ENCODE measurements around the gene PRPF40A.

PRPF40A gene

DNA sequence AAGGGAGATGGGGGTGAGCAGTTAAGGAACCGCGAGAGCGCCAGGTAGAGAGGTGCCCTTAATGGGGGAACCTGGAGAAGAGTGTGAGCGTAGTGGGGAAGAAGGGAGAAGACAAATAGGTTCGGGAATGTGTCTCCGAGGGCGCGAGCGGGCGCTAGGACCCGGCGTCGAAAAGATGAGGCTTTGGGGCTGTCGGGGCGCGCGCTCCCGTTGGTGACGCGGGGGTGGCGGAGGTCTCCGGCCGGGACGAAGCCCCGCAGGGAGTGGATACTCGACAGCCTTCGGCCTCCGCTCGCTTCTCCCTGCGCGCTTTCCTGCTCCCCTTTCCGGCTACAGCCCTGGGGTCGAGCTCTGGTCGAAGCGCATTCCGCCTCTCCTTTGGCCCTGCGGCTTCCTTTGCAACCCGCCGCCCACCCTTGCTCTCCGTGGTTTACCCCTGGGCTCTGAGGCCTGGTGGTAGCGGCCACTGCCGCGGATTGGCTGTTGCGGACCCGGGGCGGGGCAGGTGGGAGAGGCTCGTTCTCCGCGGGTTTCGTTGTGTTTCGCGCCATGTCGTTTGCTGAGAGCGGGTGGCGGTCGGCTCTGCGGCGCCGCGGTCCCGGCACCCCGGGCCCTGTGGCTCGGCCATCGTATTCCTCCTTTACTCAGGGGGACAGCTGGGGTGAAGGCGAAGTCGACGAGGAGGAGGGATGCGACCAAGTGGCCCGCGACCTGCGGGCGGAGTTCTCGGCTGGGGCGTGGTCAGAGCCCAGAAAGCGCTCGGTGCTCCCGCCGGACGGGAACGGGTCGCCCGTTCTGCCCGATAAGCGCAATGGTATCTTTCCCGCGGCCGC, 1.0 kb upstream of the PRPF40A start, which contains the start of gene ARL6IP6:
Gene ARL6IP6 (plus strand): TSS at position 545 of the 833 bp plus-strand sequence. CDS start 5 bp downstream, at position 550.
- H3K36me3 ChIP-seq, result peaks cover 11% of the 10 kb centered on the region; the same call in 1 of the 2 replicates

DNA sequence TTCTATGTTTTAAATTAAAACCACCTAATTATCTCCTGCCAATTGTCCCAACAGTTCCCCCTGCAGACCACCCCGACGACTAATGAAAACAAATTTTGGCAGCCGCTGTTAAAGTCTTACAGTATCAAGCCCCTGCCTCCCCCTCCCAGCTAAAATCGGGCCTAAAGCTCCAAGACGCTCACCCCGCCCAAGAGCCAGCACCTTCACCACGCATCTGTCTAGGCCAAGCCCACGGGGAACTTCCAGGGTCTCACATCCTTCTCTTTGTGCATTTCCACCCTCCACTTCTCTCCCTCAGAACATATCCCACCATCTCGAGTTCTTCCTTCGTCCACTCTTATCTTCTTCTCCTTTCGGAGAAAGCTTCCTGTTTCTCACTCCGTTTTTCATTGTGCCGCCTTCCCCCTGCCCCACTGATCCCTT, 445 bp downstream of the PRPF40A start:
- Histone ChIP-seq H3K4me3 (ENCODE audit: low read depth, low read length) (peak overlapping the region; percentile 89), H3K9me3 (no peaks in the 10 kb centered on the region), H3K36me3 (peaks cover 13% of the 10 kb centered on the region; the same call in 1 of the 2 replicates), H3K4me1 (no peaks in the 10 kb centered on the region), H3K27me3 (no peaks in the 10 kb centered on the region)
- DNase-seq, result peak; percentile 6
- TF ChIP-seq CTCF (IDR thresholded peaks at IDR 0.05; ENCODE audit: low read depth, low read length), result no peak

More for the DNA sequence above, 1.0 kb upstream of the PRPF40A start, which contains the start of gene ARL6IP6:
- peak; percentile 89 for DNase-seq
- Histone ChIP-seq H3K27me3 (no peaks in the 10 kb centered on the region), H3K4me1 (no peaks in the 10 kb centered on the region), H3K4me3 (ENCODE audit: low read depth, low read length) (peak within 1 kb of the TSS; percentile 89), H3K9me3 (no peaks in the 10 kb centered on the region)
- TF ChIP-seq CTCF (IDR thresholded peaks at IDR 0.05; ENCODE audit: low read depth, low read length), result no peak

- peaks cover 14% of the 10 kb centered on the region; the same call in 1 of the 2 replicates for H3K36me3 ChIP-seq
- TF ChIP-seq CTCF (IDR thresholded peaks at IDR 0.05; ENCODE audit: low read depth, low read length), result peak; percentile 68
Measured at GRCh38 chr2:152715854-152716428, 1.3 kb downstream of the PRPF40A start.

GRCh38 chr2:152715112-152715511, 2.1 kb downstream of the PRPF40A start:
- Histone ChIP-seq H3K27me3 (no peaks in the 10 kb centered on the region), H3K9me3 (no peaks in the 10 kb centered on the region), H3K36me3 (peaks cover 14% of the 10 kb centered on the region), H3K4me1 (no peaks in the 10 kb centered on the region), H3K4me3 (ENCODE audit: low read depth, low read length) (no peak overlapping the region)
- TF ChIP-seq CTCF (IDR thresholded peaks at IDR 0.05; ENCODE audit: low read depth, low read length), result no peak
- DNase-seq, result no peak

More at GRCh38 chr2:152715854-152716428, 1.3 kb downstream of the PRPF40A start:
- Histone ChIP-seq H3K4me3 (ENCODE audit: low read depth, low read length) (peak overlapping the region; percentile 89), H3K9me3 (no peaks in the 10 kb centered on the region), H3K27me3 (no peaks in the 10 kb centered on the region), H3K4me1 (no peaks in the 10 kb centered on the region)
- peak; percentile 56 for DNase-seq

DNA sequence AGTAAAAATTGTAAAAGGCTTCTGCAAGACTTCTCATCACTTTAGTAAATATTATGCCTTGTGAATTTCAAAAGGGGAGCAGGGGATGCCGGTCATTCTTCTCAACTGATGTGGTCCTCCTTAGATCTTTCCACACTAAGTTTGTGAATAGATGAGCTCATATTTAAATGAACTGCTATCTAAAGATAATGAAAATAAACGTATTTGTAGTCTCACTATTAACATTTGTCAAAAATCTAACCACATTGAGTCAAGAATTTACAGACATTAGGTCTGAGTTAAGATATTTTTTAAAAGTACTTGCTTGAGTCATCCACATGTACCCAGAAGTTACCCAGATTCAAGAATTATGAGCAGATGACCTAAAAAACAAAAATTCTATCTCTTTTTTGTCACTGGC, 6.5 kb downstream of the PRPF40A start:
- DNase-seq, result no peak
- peaks cover 14% of the 10 kb centered on the region for H3K36me3 ChIP-seq
- H3K9me3 ChIP-seq, result no peaks in the 10 kb centered on the region
- H3K4me3 ChIP-seq (ENCODE audit: low read depth, low read length), result no peak overlapping the region
- no peaks in the 10 kb centered on the region for H3K4me1 ChIP-seq
- H3K27me3 ChIP-seq, result no peaks in the 10 kb centered on the region
- no peak for TF ChIP-seq CTCF (IDR thresholded peaks at IDR 0.05; ENCODE audit: low read depth, low read length)
